ENCODE data around the gene DHRS7C. TPM values are rescaled to one million over a fixed set of nuclear protein-coding genes. Genes with fewer than 3 reads are reported as not detected.
A peak's percentile ranks its signal among the peaks of the same experiment; 100 is the strongest.

DHRS7C gene
- total RNA-seq, 2 donors from 2014 or later: not detected

GRCh38 chr17:9750524-9750923, 40.9 kb downstream of the DHRS7C start:
- no peak for DNase-seq (ENCODE audit: low spot score)

GRCh38 chr17:9729735-9730420, 61.5 kb downstream of the DHRS7C start:
- DNase-seq (ENCODE audit: low spot score) (no peak), ATAC-seq (ENCODE audit: insufficient number of reproducible peaks, low FRiP score, low read depth) (no peak)
- no peaks in the 10 kb centered on the region for H3K36me3 ChIP-seq
- no peak for TF ChIP-seq CTCF (IDR thresholded peaks at IDR 0.05)
- no peaks in the 10 kb centered on the region for H3K4me1 ChIP-seq (ENCODE audit: control insufficient read depth in 1 of 2, low read depth in 2 of 2)
- H3K27me3 ChIP-seq (replicated peaks; ENCODE audit: insufficient read depth): no peaks in the 10 kb centered on the region
- H3K4me3 ChIP-seq: no peak overlapping the region
- no peaks in the 10 kb centered on the region for H3K9me3 ChIP-seq
- H3K27ac ChIP-seq: no peak overlapping the region

More at GRCh38 chr17:9750524-9750923, 40.9 kb downstream of the DHRS7C start:
- ATAC-seq (ENCODE audit: insufficient number of reproducible peaks, low FRiP score, low read depth): no peak
- H3K9me3 ChIP-seq: no peaks in the 10 kb centered on the region
- no peak for TF ChIP-seq CTCF (IDR thresholded peaks at IDR 0.05)
- no peak overlapping the region for H3K27ac ChIP-seq
- no peaks in the 10 kb centered on the region for H3K36me3 ChIP-seq
- H3K4me1 ChIP-seq (ENCODE audit: control insufficient read depth in 1 of 2, low read depth in 2 of 2): no peaks in the 10 kb centered on the region
- no peak overlapping the region for H3K4me3 ChIP-seq
- H3K27me3 ChIP-seq (replicated peaks; ENCODE audit: insufficient read depth): no peaks in the 10 kb centered on the region

GRCh38 chr17:9729034-9729650, 62.2 kb downstream of the DHRS7C start:
- no peaks in the 10 kb centered on the region for H3K4me1 ChIP-seq (ENCODE audit: control insufficient read depth in 1 of 2, low read depth in 2 of 2)
- peak; percentile 89 for TF ChIP-seq CTCF (IDR thresholded peaks at IDR 0.05)
- no peaks in the 10 kb centered on the region for H3K36me3 ChIP-seq
- DNase-seq (ENCODE audit: low spot score): no peak
- ATAC-seq (ENCODE audit: insufficient number of reproducible peaks, low FRiP score, low read depth): no peak
- H3K9me3 ChIP-seq: no peaks in the 10 kb centered on the region
- H3K27me3 ChIP-seq (replicated peaks; ENCODE audit: insufficient read depth): no peaks in the 10 kb centered on the region
- H3K27ac ChIP-seq: no peak overlapping the region
- H3K4me3 ChIP-seq: no peak overlapping the region

- H3K27ac ChIP-seq: no peak overlapping the region
- no peak for TF ChIP-seq CTCF (IDR thresholded peaks at IDR 0.05)
- ATAC-seq (ENCODE audit: insufficient number of reproducible peaks, low FRiP score, low read depth): no peak
- no peak for DNase-seq (ENCODE audit: low spot score)
- H3K4me3 ChIP-seq: no peak overlapping the region
- H3K4me1 ChIP-seq (ENCODE audit: control insufficient read depth in 1 of 2, low read depth in 2 of 2): no peaks in the 10 kb centered on the region
- no peaks in the 10 kb centered on the region for H3K27me3 ChIP-seq (replicated peaks; ENCODE audit: insufficient read depth)
- H3K9me3 ChIP-seq: no peaks in the 10 kb centered on the region
- H3K36me3 ChIP-seq: no peaks in the 10 kb centered on the region
These were observed 62.8 kb downstream of the DHRS7C start for GRCh38 chr17:9728564-9728963.

GRCh38 chr17:9728005-9728404, 63.4 kb downstream of the DHRS7C start:
- Histone ChIP-seq H3K27me3 (replicated peaks; ENCODE audit: insufficient read depth) (no peaks in the 10 kb centered on the region), H3K9me3 (no peaks in the 10 kb centered on the region)

More at GRCh38 chr17:9728005-9728404, 63.4 kb downstream of the DHRS7C start:
- TF ChIP-seq CTCF (IDR thresholded peaks at IDR 0.05): no peak
- no peak for DNase-seq (ENCODE audit: low spot score)
- no peak overlapping the region for H3K27ac ChIP-seq
- no peaks in the 10 kb centered on the region for H3K4me1 ChIP-seq (ENCODE audit: control insufficient read depth in 1 of 2, low read depth in 2 of 2)
- no peaks in the 10 kb centered on the region for H3K36me3 ChIP-seq
- no peak overlapping the region for H3K4me3 ChIP-seq
- no peak for ATAC-seq (ENCODE audit: insufficient number of reproducible peaks, low FRiP score, low read depth)
